ENCODE measurements around the gene ETFB.
"Not testable (repeated sequence)": the region's sequence is repeated elsewhere in the genome, so short reads cannot be mapped to it uniquely, and the experiment has no call there.

Gene ETFB

DNA sequence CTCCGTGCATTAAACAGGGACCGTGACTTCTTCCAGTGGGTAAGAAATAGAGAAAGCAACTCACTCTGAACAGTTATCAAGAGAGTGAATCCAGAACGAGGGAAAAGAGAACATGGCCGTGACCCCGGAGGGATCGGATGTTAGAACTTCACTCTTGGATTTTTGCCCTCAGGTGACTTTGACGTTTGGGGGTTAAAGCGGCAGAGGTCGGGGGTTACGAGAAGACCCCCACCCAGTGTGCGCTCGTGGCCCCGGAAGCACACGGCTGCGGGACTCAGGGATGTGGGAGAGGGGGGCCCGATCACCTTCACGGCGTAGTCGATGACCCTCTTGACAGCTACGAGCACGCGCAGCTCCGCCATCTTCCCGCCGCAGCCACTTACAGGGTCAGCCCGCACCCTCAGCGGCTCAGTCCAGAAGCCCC lies at the start of gene ETFB:
ETFB (minus strand) TSS at position 424 of the 424 bp plus-strand sequence; CDS start at position 362, 62 bp downstream.
- no peak for DNase-seq (ENCODE audit: low read depth in 1 of 2, low spot score in 1 of 2)

DNA sequence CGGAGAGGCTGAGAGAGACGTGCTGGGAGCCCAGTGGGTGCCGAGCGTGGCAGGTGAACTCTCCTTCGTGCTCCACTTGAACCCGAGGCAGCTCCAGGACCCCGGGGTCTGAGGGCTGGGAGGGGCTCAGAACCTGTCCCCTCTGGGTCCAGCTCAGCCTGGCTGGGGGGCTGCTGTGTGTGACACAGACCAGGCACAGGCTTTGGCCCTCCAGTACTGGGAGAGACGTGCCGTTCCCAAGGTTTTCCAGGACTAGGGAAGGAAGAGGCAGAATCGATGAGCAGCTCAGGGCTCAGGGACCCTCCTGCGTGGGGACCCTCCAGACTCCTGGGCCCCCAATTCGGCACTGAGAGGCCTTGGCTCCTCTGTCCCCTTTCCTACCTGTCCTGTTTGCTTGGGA lies 49.0 kb upstream of the ETFB start:
- DNase-seq (ENCODE audit: low read depth in 1 of 2, low spot score in 1 of 2): no peak

DNA sequence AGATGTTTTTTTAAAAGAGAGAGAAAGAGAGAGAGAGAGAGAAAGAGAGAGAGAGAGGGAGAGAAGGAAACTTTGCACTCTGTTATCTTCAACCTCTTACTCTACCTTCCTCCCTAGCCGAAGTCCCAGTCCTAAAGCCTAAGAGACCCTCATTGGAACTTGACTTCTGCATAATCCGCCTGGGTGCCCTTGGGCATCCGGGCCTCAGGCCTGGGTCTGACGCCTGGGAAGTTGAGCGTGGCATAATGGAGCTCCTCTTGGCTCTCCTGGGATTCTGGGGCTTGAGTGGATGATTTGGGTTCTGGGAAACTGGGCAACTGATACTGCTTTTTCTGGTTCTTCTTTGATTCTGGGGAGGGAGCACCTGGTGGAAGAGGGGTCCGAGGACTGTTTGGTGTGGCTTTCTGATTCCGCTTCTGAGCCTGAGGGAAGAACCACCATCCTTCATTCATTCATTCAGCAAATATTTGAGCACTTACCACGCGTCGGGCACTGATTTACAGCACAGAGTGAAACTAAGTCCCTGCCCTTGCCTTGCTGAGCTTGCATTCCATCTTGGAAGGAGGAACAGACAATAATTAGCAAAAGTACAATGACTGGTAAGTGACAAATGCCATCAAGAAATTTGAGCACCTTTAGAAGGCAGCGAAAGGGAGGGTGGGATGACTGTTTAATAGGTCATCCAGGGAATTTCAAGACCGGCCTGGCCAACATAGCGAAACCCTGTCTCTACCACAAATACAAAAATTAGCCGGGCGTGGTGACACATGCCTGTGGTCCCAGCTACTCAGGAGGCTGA lies 45.0 kb upstream of the ETFB start:
- DNase-seq (ENCODE audit: low read depth in 1 of 2, low spot score in 1 of 2): no peak

DNA sequence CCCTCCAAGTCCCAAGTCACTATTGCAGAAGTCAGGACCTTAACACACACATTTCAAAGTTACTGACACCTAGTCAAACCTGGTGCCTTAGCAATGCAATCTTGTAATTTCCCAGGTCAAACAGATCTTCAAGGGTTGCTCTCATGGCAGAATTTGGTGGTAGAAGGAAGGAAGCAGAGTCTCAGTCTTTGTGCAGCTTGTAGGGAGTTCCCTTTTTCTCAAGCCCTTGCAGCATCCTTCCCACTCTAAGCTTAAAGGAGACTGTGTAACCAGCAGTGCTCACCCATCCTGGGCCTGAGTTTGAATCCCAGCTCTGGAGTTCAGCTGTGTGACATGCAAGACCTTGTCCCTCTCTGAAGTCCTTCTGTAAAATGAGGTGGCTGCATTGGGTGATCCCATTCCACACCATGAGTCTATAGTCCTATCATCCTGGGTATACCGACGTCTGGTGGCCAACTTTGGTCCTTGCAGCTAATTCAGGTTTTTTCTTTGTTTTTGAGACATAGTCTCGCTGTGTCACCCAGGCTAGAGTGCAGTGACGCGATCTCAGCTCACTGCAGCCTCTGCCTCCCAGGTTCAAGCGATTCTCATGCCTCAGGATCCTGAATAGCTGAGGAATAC lies 41.4 kb upstream of the ETFB start:
- no peak for DNase-seq (ENCODE audit: low read depth in 1 of 2, low spot score in 1 of 2)

DNA sequence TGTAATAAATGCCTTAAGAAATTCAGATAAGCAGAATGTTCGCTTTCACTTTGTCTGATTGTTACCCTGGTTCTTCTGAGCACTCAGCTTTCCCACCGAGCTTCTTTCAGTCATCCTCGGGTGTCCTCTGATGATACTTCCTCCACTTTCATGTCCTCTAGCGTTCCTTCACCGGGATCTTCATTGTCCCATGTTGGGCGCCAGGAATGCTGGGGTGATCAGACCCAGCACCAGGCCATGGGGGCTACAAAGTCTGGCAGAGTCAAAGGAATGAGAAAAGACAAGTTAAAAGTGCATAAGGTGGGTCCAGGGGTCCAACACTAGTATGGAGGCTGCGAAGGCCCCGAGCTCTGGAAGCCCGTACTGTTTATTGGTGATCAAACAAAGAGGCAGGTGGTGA lies 35.9 kb upstream of the ETFB start:
- no peak for DNase-seq (ENCODE audit: low read depth in 1 of 2, low spot score in 1 of 2)

DNA sequence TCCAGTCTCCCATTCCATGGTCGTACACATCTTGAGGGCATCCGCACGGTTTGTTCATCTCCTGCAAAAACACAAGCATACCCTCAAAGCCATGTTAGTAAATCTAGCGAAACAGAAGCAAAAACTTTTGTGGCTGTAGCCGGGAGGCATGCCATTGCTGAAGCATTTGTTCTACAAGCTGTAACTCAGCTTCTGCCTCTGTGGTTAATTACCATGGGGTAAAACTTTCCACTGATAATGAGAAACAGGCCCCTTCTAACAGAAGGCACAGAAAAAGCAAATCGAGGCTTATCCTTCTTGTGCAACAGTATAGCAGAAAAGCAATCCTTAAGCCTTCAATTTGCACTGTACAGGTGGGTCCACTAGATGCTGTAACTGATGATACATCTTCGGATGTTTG lies 33.7 kb upstream of the ETFB start:
- DNase-seq (ENCODE audit: low read depth in 1 of 2, low spot score in 1 of 2): not testable (repeated sequence)

DNA sequence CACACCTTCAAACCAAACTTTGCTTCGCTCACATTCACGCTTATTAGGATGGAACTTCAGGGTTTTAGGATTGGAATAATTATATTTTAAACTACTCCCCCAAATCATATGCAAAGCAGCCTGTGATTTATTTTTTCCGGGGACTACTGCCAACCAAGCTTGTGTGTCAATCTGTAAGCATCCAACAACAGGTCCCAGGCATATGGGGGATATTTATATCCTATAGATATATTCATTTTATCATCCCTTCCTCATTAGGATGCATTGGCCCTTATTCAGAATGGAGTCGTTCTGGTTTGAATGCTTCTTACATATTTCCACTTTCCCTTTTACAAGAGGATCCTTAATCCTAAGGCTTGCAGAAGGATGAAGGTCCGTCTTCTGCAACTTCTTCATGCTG lies 33.0 kb upstream of the ETFB start:
- no peak for DNase-seq (ENCODE audit: low read depth in 1 of 2, low spot score in 1 of 2)

DNA sequence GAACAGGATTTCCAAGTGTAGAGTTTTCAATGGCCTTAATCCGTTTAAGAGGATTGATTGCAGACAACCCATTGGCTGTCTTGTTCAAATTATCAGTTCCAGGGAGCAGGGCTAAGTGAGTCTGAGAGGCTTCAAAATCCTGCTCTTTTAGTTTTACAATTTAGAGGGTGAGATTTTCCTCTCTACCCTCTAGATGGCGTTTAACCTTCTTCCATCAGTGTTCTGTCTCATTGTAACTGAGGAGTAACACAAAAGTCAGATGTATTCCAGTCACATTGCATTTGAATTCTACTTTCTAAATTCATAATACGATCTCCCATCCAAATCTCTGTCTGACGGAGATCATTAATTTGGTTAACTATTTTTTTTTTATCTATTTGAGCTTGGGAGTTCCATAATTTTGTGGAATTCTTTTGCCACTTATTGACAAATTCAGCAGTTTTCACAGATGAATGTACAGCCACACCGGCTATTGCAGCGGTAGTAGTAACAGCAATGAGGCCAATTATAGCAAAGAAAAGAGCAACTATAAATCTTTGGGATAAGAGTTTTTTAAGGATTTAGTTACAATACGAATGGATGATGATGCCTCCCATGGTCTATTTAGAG lies 32.0 kb upstream of the ETFB start:
- DNase-seq (ENCODE audit: low read depth in 1 of 2, low spot score in 1 of 2): no peak

DNA sequence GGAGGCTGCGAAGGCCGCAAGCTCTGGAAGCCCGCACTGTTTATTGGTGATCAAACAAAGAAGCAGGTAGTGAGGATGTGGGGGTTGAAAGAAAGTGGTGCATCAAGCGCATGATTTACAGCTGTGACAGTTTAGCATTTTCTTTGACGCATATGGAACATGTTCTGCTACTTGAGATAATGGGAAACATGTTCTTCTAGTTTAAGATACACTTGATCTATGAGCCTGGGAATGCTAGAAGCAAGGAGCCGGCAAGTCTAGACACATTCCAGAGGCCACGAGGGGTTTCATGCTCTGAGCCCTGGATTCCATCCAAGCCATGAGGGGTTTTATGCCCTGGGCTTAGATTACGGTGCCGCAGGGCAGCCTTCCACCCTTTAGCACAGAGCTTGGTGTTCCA lies 31.3 kb upstream of the ETFB start:
- DNase-seq (ENCODE audit: low read depth in 1 of 2, low spot score in 1 of 2): not testable (repeated sequence)

DNA sequence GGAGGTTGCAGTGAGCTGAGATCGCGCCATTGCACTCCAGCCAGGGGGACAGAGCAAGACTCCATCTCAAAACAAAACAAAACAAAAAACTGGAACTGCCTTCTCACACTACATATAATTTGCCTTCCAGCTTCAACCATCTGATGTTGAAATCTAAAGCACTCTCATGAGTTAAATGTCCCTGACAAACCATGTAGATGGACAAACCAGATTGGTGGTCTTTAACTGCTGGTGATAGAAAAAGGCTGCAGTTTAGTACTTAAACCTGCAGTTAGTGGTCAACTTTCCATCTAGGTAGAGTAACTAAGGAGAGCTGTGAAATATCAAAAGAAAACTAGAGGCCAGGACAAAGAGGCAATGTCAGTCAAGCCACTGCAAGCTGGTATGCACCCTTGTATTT lies 30.0 kb upstream of the ETFB start:
- DNase-seq (ENCODE audit: low read depth in 1 of 2, low spot score in 1 of 2): no peak

DNA sequence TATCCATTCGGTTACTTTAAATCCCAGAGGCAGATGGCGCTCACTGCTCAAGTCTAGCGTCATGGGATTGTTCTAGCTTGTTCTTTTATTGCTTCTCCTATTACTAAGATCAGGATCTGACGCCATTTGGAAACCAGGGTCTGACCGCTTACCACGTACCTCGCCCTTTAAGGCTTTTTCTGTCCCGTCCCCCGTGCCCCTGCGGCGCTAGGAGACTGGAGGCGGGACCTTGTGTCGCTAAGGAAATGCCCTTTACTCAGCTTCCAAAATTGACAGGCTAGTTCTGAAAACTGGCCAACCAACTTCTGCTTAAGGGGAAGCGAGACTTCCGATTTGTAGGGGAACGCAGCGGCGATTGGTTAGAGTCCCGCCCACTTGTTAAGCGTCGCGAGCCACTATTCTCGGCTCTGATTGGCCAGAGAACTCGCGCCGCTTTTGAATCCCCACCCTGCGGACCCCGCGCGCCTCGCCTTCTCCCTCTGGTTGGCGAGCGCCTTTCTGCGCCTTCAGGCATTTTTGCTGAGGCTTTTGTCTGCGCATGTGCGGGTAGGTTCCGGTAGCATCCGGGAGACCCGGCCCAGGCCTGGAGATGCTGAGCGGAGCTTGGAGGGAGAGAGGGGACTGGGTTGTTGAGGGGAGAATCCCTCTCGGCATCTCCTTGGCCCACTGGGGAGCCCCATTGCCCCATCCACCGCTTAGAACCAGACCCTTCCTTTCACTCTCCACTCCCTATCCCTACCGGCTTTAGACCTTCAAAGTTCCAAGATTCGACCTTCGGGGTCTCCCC lies 28.1 kb upstream of the ETFB start:
- DNase-seq (ENCODE audit: low read depth in 1 of 2, low spot score in 1 of 2): peak; percentile 65 to 76

DNA sequence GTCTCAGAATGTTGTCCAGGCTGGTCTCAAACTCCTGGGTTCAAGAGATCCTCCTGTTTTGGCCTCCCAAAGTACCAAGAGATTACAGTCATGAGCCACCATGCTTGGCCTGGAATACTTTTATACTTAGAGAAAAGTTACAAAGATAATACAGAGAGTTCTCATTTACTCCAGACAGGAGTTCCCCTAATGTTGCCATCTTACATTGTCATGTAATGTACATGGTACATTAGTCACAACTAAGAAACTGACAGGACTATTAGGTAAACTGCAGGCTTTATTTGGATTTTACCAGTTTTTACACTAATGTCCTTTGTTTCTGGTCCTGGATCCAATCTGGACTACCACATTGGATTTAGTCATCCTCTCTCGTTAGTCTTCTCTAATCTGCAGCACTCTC lies 26.5 kb upstream of the ETFB start:
- DNase-seq (ENCODE audit: low read depth in 1 of 2, low spot score in 1 of 2): no peak

DNA sequence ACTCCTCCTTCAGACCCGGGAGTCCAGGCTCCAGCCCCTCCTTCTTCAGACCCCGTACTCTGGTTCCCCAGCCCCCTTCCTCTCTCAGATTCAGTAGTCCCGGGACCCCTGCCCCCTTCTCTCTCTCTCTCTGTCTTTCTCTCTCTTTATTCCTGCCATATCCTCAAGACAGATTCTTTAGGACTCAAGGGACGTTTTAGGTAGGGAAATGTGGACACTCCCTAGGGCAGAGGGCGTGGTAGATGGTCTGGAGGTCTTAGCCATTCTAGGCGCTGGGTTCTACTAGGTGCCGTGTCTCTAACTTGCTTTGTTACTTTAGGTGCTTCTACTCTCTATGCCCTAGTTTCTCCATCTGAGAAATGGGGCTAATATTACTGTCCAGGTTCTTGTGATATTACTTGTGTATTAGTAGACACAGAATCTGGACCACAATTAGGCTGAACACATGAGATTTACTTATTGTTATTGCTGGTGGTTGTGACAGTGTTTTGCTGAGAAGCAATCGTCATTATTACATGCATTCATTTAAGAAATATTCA lies 25.0 kb upstream of the ETFB start:
- DNase-seq (ENCODE audit: low read depth in 1 of 2, low spot score in 1 of 2): no peak

DNA sequence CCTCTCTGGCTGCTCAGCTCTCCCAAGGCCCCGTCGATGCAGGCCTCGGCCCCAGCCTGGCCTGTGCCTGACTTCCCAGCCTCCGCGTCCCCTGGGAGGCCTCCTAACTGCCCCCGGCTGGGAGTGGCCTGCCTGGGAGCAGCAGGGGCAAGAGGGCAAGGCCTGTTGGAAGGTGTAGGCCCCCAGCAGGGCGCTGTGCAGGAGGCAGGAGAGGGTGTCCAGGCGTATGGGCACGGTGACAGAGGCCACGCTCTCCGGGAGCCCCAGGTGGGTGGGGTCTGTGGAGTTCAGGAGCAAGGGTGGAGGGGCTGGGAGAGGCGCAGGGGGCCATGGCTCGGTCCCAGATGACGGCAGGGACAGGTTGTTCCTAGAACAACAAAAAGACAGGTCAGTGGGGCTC lies 23.0 kb upstream of the ETFB start:
- DNase-seq (ENCODE audit: low read depth in 1 of 2, low spot score in 1 of 2): no peak

DNA sequence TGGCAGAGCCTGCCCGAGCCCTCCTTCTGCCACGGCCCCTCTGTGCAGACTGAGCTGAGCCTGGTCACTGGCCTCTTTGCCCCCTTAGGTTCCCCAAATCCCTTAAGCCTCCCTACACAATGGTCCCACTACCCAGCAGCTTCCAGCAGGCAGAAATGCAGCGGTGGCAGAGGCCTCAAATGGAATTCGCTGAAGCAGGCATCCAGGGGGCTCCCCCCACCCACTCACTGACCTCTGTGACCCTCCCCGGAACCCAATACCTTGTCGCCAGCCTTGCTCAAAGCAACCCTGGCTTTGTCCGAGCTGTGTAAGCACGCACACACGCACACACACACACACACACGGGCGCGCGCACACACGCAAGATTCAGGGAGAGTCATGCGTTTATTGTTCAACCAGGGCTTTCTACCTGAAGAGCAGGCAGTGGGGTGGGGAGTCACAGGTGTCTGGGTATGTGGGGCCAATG lies 21.8 kb upstream of the ETFB start, which contains the start of gene LIM2:
LIM2 (minus strand) TSS at position 51 of the 466 bp plus-strand sequence. CDS start 531 bp downstream, outside the sequence.
- DNase-seq (ENCODE audit: low read depth in 1 of 2, low spot score in 1 of 2): no peak

DNA sequence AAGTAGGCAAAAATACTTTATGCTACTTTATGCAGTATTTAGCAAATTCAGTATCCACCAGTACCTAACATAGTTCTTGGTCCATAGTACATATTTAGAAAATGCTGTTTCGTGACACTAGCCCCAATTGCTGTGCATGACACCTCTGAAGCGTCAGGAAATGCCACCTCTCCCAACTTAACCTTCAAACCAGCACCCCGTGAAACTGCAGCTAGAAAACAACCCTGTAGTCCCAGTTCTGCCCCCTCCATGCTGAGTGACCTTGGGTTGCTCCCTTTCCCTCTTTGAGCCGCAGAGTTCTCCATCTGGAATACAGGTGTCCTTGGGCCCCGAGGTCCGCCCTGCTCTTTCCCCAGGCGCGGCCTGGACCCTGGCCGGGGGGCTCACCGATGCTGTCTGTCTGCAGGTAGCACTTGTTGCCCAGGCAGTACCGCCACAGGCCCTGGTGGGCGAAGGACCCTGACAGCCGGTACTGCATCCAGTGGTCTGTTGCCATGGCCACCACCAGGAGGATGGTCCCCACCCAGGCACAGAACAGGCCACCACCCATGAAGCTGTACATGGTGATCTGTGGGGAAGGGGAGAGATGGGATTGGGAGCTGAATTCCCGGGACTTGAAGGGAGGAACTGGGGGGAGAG lies 20.8 kb upstream of the ETFB start:
- DNase-seq (ENCODE audit: low read depth in 1 of 2, low spot score in 1 of 2): no peak

DNA sequence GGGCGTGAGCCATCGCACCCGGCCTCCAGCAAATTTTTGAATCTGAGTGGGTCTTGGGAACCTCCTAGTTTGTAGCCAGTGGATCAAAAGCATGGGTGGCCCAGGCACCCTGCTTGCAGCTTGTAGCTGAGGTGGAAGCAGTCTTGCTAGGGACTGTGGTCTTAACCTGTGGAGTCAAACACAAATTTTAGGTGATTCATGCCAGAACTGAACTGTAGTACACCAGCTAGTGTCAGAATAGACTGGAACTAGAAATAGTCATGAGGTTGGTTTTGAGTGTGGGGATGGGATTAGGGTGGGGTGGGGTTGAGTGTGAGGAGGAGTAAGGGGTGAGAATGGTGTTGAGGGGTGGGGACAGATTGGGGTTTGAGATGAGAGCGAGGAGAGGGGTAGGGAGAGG lies 15.8 kb upstream of the ETFB start:
- DNase-seq (ENCODE audit: low read depth in 1 of 2, low spot score in 1 of 2): no peak

DNA sequence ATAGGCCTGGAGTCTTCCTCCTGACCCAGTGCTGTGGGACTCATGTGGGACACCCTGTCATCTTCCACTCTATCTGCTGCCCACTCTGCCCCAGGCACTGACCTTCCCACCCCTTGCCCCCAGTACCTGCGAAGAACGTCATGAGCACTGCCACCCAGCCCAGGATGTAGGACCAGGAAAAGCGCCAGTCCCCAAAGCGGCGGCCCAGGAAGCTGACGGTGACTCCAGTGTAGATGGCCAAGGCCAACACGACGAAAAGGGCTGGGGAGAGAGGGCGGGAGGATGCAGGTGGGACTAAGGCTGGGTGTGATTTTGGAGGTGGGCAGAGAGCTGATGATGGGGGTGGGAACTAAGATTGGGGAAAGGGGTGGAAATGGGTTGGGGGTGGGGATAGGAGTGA lies 14.2 kb upstream of the ETFB start:
- no peak for DNase-seq (ENCODE audit: low read depth in 1 of 2, low spot score in 1 of 2)

DNA sequence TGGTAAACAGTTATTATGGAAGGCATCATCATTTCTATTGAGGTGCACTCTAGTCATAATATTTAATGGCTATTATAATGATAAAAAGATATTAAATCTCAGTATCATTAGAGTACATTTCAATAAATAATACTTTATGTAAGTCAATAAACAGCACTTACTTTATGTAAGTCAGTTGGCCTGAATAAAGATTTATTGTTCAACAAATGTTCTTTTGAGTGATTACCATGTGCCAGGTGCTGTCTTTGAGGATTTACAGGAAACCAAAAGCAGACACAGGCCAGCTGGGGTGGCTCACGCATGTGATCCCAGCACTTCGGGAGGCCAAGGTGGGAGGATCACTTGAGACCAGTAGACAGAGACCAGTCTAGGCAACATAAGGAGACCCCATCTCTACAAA lies 11.2 kb upstream of the ETFB start:
- no peak for DNase-seq (ENCODE audit: low read depth in 1 of 2, low spot score in 1 of 2)

DNA sequence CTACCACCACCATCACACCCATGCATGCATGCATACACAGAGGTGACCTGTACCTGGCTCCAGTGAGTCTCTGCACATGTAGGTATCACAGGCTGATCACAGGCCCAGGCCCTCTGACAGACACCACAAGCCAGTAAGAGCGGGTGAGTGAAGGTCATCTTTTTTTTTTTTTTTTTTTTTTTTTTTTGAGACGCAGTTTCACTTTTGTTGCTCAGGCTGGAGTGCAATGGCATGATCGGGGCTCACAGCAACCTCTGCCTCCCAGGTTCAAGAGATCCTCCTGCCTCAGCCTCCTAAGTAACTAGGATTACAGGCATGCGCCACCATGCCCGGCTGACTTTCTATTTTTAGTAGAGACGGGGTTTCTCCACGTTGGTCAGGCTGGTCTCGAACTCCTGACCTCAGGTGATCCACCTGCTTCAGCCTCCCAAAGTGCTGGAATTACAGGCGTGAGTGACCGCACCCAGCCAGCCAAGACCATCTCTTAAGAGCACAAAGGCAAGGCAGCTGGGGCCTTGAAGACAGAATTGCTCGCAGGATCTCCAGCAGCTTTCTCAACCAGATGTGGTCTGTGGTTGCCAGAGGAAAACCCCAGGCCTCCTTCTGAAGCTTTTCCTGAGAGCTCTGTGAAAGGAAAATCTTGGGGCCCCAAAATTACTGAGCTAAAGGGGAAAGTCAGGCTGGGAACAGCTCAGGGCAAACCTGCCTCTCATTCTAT lies 9.5 kb upstream of the ETFB start:
- no peak for DNase-seq (ENCODE audit: low read depth in 1 of 2, low spot score in 1 of 2)

Data from activated T-helper 1 cell treated with anti-CD3 and anti-CD28 coated beads, Interleukin-2, amount 50 U/mL, for 16 hours (primary cell).